Daoy (cell line): ENCODE results near the gene ABLIM3. TPM values are rescaled to one million over a fixed set of nuclear protein-coding genes. Genes with fewer than 3 reads are reported as not detected.

Source experiments
- DNase-seq: peaks from one replicate; pipeline ENCODE4 v3.0.0-alpha.2; 2015; ENCODE audit warnings: low read depth
- total RNA-seq: library from RNA; depleted of rRNA; stranded (reverse); fragments of >200 nt; shearing (Covaris generic); gene quantifications from 2 replicates; pipeline ENCODE4 v1.2.3, GENCODE V29; 2014

Gene ABLIM3
- total RNA-seq, 1 experiment from 2014 or later = 10.6 TPM

- DNase-seq = no peak
Measured at GRCh38 chr5:149282027-149282965, 141.0 kb downstream of the ABLIM3 start.

- DNase-seq = no peak
Measured at GRCh38 chr5:149282966-149283332, 141.7 kb downstream of the ABLIM3 start.

GRCh38 chr5:149283626-149284480 is 142.6 kb downstream of the ABLIM3 start:
- no peak for DNase-seq

DNA sequence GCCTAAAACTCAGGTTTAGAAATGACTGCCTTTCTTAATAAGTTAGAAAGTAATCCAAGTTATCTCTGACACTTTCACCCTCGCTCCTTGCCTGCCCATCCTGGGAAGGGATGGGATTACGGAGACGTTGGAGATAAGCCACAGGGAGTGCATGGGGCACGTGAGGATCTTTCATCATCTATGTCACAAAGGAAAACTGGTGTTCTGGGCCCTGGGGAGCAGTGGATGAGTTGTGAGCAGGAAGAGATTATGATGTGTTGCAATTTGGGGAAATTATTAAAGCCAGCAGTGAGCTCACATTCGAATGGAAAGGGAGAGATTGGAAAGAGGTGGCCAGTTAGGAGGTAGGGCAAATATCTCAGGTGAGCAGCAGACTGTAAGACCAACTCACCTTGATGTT is 143.2 kb downstream of the ABLIM3 start:
- no peak for DNase-seq

DNA sequence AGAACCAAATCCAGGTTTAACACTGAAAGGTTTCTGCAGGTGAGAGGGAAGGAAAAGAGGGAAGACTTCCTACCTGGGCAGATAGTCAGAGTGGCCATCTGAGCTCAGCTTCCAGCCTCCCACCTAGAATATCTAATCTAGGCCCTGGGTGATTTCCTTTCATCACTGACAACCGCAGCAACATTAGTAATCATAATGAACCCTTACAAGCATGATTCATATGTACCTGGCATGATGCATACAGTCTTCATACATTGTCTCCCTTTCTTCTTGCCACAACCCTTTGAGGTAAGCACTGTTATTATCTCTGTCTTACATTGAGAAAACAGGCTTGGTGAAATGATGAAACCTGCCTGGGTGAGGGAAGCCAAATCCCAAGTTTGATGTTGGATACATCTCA is 143.9 kb downstream of the ABLIM3 start:
- DNase-seq = no peak

DNA sequence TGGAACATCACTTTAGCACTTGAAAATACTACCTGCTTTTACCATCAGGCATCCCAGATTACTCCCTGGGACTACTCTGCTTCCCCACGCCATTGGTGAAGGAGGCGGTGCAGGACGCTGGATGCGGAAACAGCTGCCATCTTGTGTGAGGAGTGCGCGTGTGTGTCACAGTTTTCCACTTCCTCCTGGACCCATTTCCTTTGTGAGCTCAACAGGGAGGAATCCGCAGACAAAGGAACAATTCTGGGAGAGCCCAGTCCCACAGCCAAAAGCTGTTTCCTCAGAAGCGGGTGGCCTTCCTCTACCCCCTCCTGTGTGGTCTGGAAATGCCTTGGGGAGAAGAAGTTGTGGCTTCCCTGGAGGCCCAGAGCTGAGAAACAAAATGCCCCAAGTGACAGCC is 147.1 kb downstream of the ABLIM3 start:
- no peak for DNase-seq

DNA sequence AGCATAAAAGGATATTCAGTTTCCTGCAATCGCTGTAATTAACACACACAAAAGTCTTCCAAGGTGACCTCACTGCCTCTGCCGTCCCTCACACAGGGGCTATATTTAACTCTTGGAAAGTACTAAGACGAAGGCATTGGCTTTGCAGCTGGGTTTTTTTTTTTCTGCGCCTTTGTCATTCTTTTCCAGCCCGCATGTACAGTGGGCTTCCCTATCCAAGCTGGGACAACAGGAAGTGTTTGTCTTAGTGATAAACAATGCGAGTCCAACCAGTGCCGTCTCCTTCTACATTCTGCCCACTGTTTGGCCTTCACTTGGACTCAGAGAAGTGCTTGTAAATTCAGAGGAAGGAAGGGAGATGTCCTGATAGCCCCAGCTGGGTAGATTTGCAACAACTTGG is 148.0 kb downstream of the ABLIM3 start:
- DNase-seq = no peak

GRCh38 chr5:149294872-149295829 is 153.9 kb downstream of the ABLIM3 start:
- DNase-seq = no peak

GRCh38 chr5:149297340-149298025 is 156.2 kb downstream of the ABLIM3 start:
- DNase-seq = no peak

- DNase-seq = no peak
Measured at GRCh38 chr5:149298163-149298562, 156.9 kb downstream of the ABLIM3 start.

DNA sequence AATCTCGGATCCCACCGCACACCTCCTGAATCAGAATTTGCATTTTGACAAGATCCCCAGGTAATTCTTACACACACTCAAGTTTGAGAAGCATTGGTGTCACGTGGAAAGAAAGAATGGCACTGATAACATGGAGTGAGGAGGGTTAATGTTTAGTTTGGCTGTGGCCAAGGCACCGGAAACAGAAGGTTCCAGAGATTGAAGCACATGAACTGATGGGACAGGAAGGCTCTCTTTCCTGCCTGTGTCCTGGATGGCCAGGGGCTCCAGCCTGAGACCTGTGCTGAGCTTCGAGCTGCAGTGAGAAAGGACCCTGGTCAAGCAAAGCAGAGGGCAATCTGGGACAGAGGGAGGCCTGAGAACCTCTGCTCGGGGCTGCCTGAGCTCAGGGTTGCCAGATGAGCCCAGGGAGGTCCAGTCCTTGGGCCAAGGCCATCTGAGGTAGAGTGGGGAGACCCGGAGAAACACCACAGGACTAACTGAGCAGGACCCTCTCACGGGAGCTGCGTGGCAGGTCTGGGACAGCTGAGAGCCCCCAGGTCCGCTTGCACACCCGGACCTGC is 157.6 kb downstream of the ABLIM3 start:
- no peak for DNase-seq

- DNase-seq = no peak
Measured at GRCh38 chr5:149299451-149300054, 158.3 kb downstream of the ABLIM3 start.

GRCh38 chr5:149300441-149300840 is 159.1 kb downstream of the ABLIM3 start:
- no peak for DNase-seq

DNA sequence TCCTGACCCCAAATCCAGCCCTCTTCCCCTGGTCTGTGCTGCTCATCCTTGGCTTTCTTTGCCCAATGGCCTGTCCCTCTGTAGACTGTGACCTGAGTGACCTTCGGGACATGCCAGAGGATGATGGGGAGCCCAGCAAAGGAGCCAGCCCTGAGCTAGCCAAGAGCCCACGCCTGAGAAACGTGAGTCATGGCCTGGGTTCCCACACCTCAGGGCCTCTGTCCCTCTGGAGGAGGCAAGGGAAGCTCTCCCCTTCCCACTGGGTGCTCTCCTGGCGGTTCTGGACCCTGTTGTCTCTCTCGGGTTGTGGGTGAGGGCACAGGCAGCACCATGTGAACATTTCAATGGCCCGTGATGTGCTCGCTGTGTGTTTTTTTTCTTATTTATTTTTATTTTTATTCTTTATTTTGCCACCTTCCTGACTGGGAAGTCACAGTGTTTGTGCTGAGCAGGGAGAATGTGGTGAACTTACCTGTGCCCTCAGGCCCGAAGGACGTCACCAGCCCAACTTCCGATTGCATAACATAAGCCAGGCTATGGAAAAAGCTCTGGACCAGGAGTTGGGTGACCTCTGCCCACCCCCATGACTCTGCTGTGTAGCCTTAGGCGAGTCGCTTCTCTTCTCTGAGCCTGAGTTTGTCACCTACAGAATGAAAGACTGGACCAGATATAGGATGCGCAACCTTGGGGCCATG is 159.9 kb downstream of the ABLIM3 start:
- no peak for DNase-seq

GRCh38 chr5:149301744-149302380 is 160.6 kb downstream of the ABLIM3 start:
- DNase-seq = no peak

- no peak for DNase-seq
Measured at GRCh38 chr5:149302641-149303040, 161.3 kb downstream of the ABLIM3 start.

GRCh38 chr5:149303210-149303609 is 161.9 kb downstream of the ABLIM3 start:
- no peak for DNase-seq

DNA sequence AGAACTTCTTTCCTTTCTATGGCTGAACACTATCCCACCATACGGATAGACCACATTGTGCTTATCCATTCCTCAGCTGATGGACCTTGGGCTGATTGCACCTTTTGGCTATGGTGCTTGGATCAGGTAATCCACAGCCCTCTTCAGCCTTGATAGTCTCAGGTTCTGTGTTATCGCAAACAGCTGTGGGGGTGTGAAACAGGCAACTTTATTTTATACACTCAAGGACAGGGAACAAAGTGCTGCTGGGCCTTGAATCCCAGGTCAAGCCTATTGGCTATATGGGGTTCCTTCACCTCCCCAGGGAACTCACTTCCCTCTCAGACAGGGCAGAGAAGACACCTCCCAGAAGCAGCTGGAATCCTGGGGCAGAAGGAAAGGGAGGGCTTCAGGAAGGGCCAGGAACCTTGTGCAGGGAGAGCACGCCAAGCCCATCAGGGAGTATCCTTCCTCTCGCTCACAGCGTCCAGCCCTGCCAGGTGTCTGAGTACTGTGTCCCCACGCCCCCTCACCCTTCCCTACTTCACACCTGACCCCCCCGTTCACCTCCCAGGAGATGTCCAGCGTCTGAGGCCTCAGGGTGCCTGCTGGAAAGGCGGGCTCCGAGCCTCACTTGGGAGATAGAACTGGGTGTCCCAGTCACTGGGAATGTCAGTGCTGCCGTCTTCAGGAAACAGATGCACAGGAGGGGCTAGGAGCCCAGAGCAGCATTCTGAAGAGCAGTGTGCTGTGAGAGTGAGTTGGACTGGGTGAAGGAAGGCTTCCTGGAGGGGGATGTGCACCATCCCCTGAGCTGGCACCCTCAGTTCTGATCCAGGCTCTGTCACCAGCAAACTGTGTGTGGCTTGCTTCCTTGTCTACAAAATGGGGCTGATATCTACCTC is 163.1 kb downstream of the ABLIM3 start:
- no peak for DNase-seq
